ENCODE results near the gene ARSG. TPM values are rescaled to one million over a fixed set of nuclear protein-coding genes. Genes with fewer than 3 reads are reported as not detected.

The ARSG gene
- total RNA-seq, 6 experiments from 2014 or later, result 4.0 to 7.0 (median 5.0) TPM

- peaks cover 21% of the 10 kb centered on the region for H3K4me1 Mint-ChIP-seq (ENCODE audit: low read depth)
- DNase-seq, result no peak
- no peaks in the 10 kb centered on the region for H3K9me3 Mint-ChIP-seq
- TF ChIP-seq CTCF (IDR thresholded peaks at IDR 0.05), result no peak
- no peaks in the 10 kb centered on the region for H3K36me3 Mint-ChIP-seq (ENCODE audit: low read depth)
- no peak overlapping the region for H3K4me3 Mint-ChIP-seq
- peaks cover 14% of the 10 kb centered on the region for H3K27me3 Mint-ChIP-seq (ENCODE audit: insufficient read depth)
- no peak overlapping the region for H3K27ac Mint-ChIP-seq
Observed at GRCh38 chr17:68294196-68294555, 2.9 kb downstream of the ARSG start.

GRCh38 chr17:68294617-68295016, 3.3 kb downstream of the ARSG start:
- Mint-ChIP-seq H3K4me3 (no peak overlapping the region), H3K9me3 (no peaks in the 10 kb centered on the region), H3K27ac (no peak overlapping the region), H3K36me3 (ENCODE audit: low read depth) (no peaks in the 10 kb centered on the region), H3K27me3 (ENCODE audit: insufficient read depth) (peaks cover 14% of the 10 kb centered on the region), H3K4me1 (ENCODE audit: low read depth) (peaks cover 19% of the 10 kb centered on the region)
- DNase-seq, result no peak
- no peak for TF ChIP-seq CTCF (IDR thresholded peaks at IDR 0.05)

GRCh38 chr17:68295086-68295485, 3.8 kb downstream of the ARSG start:
- TF ChIP-seq CTCF (IDR thresholded peaks at IDR 0.05), result no peak
- Mint-ChIP-seq H3K4me3 (no peak overlapping the region), H3K9me3 (no peaks in the 10 kb centered on the region), H3K36me3 (ENCODE audit: low read depth) (no peaks in the 10 kb centered on the region), H3K27me3 (ENCODE audit: insufficient read depth) (peaks cover 14% of the 10 kb centered on the region), H3K4me1 (ENCODE audit: low read depth) (peaks cover 14% of the 10 kb centered on the region), H3K27ac (no peak overlapping the region)
- no peak for DNase-seq

GRCh38 chr17:68296217-68297191, 5.2 kb downstream of the ARSG start:
- Mint-ChIP-seq H3K27ac (no peak overlapping the region), H3K4me1 (ENCODE audit: low read depth) (peaks cover 7% of the 10 kb centered on the region)
- TF ChIP-seq CTCF (IDR thresholded peaks at IDR 0.05), result no peak

GRCh38 chr17:68297195-68297594, 5.9 kb downstream of the ARSG start:
- H3K27me3 Mint-ChIP-seq (ENCODE audit: insufficient read depth), result peaks cover 10% of the 10 kb centered on the region
- peaks cover 7% of the 10 kb centered on the region for H3K4me1 Mint-ChIP-seq (ENCODE audit: low read depth)
- H3K36me3 Mint-ChIP-seq (ENCODE audit: low read depth), result no peaks in the 10 kb centered on the region
- H3K9me3 Mint-ChIP-seq, result no peaks in the 10 kb centered on the region
- no peak overlapping the region for H3K4me3 Mint-ChIP-seq
- TF ChIP-seq CTCF (IDR thresholded peaks at IDR 0.05), result no peak
- DNase-seq, result no peak
- H3K27ac Mint-ChIP-seq, result no peak overlapping the region

More at GRCh38 chr17:68296217-68297191, 5.2 kb downstream of the ARSG start:
- Mint-ChIP-seq H3K36me3 (ENCODE audit: low read depth) (no peaks in the 10 kb centered on the region), H3K27me3 (ENCODE audit: insufficient read depth) (peaks cover 9% of the 10 kb centered on the region), H3K4me3 (no peak overlapping the region), H3K9me3 (no peaks in the 10 kb centered on the region)
- no peak for DNase-seq

Data from HFFc6 (cell line).